GM21360 (cell line): ENCODE results near the gene UBLCP1.
"Not testable (repeated sequence)": the region's sequence is repeated elsewhere in the genome, so short reads cannot be mapped to it uniquely, and the experiment has no call there.

Experiments
- ATAC-seq: cut with Tn5 transposase; IDR thresholded peaks from one replicate; pipeline ENCODE4 v1.9.1; 2021; ENCODE audit warnings: mild to moderate bottlenecking, moderate library complexity; ENCODE audit not compliant: unreplicated experiment

The UBLCP1 gene

GRCh38 chr5:159249158-159249557, 13.9 kb upstream of the UBLCP1 start:
- no peak for ATAC-seq

- no peak for ATAC-seq
Measured at GRCh38 chr5:159252195-159252594, 10.9 kb upstream of the UBLCP1 start.

GRCh38 chr5:159257007-159257406, 6.1 kb upstream of the UBLCP1 start:
- no peak for ATAC-seq

- ATAC-seq: no peak
Measured at GRCh38 chr5:159257629-159258283, 5.3 kb upstream of the UBLCP1 start.

- no peak for ATAC-seq
Measured at GRCh38 chr5:159258361-159258760, 4.7 kb upstream of the UBLCP1 start.

DNA sequence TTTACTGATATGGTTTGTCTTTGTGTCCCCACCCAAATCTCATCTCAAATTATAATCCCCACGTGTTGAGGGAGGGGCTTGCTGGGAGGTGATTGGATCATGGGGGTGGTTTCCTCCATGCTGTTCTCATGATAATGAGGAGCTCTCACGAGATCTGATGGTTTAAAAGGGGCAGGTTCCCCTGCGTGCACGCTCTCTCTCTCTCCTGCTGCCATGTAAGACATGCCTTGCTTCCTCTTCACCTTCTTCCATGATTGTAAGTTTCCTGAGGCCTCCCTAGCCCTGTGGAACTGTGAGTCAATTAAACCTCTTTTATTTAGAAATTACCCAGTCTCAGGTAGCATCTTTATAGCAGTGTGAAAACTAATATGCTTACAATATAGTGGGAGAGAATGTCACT, 2.9 kb upstream of the UBLCP1 start:
- ATAC-seq: not testable (repeated sequence)

- ATAC-seq: no peak
Measured at GRCh38 chr5:159262472-159262858, 625 bp upstream of the UBLCP1 start.

DNA sequence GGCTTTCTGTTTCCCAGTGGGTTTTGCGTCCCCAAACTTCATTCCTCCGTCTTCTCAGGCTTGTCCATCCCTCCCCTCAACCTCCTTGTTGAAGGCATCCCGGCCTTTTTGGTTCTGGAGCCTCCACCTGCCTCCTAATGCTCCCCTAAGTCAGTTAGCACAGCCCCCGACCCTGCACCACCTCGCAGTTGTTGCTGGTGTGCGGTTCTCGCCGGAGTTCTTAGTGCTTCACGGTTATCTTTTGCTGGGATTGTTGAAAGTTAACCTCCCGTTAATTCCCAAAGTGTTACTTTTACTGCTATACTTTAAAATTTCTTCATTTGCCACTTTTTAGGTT, 447 bp downstream of the UBLCP1 start:
- peak; percentile 18 for ATAC-seq

- ATAC-seq: not testable (repeated sequence)
Measured at GRCh38 chr5:159266764-159267163, 3.7 kb downstream of the UBLCP1 start.

GRCh38 chr5:159269723-159270122, 6.6 kb downstream of the UBLCP1 start:
- no peak for ATAC-seq

DNA sequence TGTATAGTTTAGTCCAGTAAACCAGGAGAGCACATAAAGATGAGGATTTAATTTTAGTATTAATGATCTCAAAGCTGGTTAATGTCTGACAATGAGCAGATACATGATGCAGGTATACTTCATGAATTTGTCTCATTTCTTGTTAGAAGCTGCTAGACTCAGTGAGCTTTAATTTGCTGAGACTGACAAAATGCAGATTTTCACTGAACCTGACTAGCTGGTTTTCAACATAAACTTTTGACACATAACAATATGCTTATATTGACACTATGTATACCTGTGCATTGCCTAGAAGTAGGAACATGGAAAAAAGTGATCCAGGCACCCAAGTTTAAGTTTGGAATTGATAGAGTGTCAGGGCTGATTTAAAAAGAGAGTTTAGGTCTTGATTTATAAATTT, 10.8 kb downstream of the UBLCP1 start:
- ATAC-seq: no peak

- no peak for ATAC-seq
Measured at GRCh38 chr5:159274676-159275075, 11.6 kb downstream of the UBLCP1 start.

- no peak for ATAC-seq
Measured at GRCh38 chr5:159286420-159287035, 23.4 kb downstream of the UBLCP1 start.

- ATAC-seq: no peak
Measured at GRCh38 chr5:159290741-159291140, 27.7 kb downstream of the UBLCP1 start.

- ATAC-seq: no peak
Measured at GRCh38 chr5:159294921-159295320, 31.8 kb downstream of the UBLCP1 start.

GRCh38 chr5:159297300-159297699, 34.2 kb downstream of the UBLCP1 start:
- not testable (repeated sequence) for ATAC-seq

GRCh38 chr5:159301466-159301865, 38.4 kb downstream of the UBLCP1 start:
- ATAC-seq: no peak

- not testable (repeated sequence) for ATAC-seq
Measured at GRCh38 chr5:159301929-159302860, 39.1 kb downstream of the UBLCP1 start.

- no peak for ATAC-seq
Measured at GRCh38 chr5:159303286-159303685, 40.2 kb downstream of the UBLCP1 start.

GRCh38 chr5:159304961-159305595, 42.0 kb downstream of the UBLCP1 start:
- no peak for ATAC-seq

- no peak for ATAC-seq
Measured at GRCh38 chr5:159309689-159310433, 46.8 kb downstream of the UBLCP1 start.
